Thoracic aorta (tissue), 2 donors: ENCODE data around the gene RPUSD3. TPM values are rescaled to one million over a fixed set of nuclear protein-coding genes. Genes with fewer than 3 reads are reported as not detected.

Experiments used
- ATAC-seq: fragments of 150-250 bp; one replicate; pipeline ENCODE4 v1.8.0; 2017; ENCODE audit warnings: low read depth; ENCODE audit not compliant: insufficient number of reproducible peaks, low FRiP score
- DNase-seq: peaks from one replicate; pipeline ENCODE4 v3.0.0-alpha.2; 2020; ENCODE audit warnings: low spot score
- H3K27ac ChIP-seq, 2 donors: fragments of 200-600 bp; sonication (generic); 1 replicate in 1 of 2; 2 replicates in 1 of 2; pipeline ENCODE4 v1.5.1; 2016; ENCODE audit warnings: mild to moderate bottlenecking in 2 of 2, moderate library complexity in 2 of 2
- H3K27me3 ChIP-seq: fragments of 200-600 bp; sonication (generic); replicated peaks from 2 replicates; pipeline ENCODE4 v1.6.0; 2016; ENCODE audit warnings: mild to moderate bottlenecking; ENCODE audit not compliant: insufficient read depth
- H3K36me3 ChIP-seq: fragments of 200-600 bp; sonication (generic); one replicate; pipeline ENCODE4 v1.5.1; 2016
- H3K4me1 ChIP-seq, 2 donors: fragments of 200-600 bp; sonication (generic); 1 replicate in 1 of 2; 2 replicates in 1 of 2; pipeline versions ENCODE4 v1.5.1 to v1.6.0; 2016; ENCODE audit warnings: low read depth in 2 of 2, mild to moderate bottlenecking in 1 of 2; ENCODE audit not compliant: control insufficient read depth in 1 of 2
- H3K4me3 ChIP-seq: fragments of 200-600 bp; sonication (generic); 2 replicates; pipeline ENCODE4 v1.5.1; 2016; ENCODE audit warnings: mild to moderate bottlenecking
- H3K9me3 ChIP-seq: fragments of 200-600 bp; sonication (generic); 2 replicates; pipeline ENCODE4 v1.5.1; 2016
- CTCF ChIP-seq: fragments of 200-600 bp; sonication (generic); IDR thresholded peaks from one replicate; pipeline ENCODE4 v1.5.1; 2019; ENCODE audit warnings: antibody characterized with exemption
- total RNA-seq, 2 donors: library from RNA; depleted of rRNA; stranded (reverse); fragments of >200 nt; gene quantifications; one replicate each; pipeline versions ENCODE4 v1.1.0 to v1.2.3, GENCODE V29; 2016

RPUSD3 gene
- total RNA-seq, 2 donors from 2014 or later: 24.5 to 41.3 TPM

- Histone ChIP-seq H3K4me1 (peaks cover 8 to 10% of the 10 kb centered on the region in 2 donors), H3K9me3 (no peaks in the 10 kb centered on the region), H3K27ac (no peak overlapping the region), H3K36me3 (peaks cover 6% of the 10 kb centered on the region), H3K27me3 (no peaks in the 10 kb centered on the region), H3K4me3 (no peak overlapping the region)
- DNase-seq (no peak), ATAC-seq (no peak)
- TF ChIP-seq CTCF: no peak
These were observed 44.7 kb upstream of the RPUSD3 start for GRCh38 chr3:9888540-9888939.

- Histone ChIP-seq H3K4me3 (no peak overlapping the region), H3K9me3 (no peaks in the 10 kb centered on the region), H3K27me3 (no peaks in the 10 kb centered on the region), H3K4me1 (peaks cover 8 to 10% of the 10 kb centered on the region in 2 donors), H3K36me3 (no peaks in the 10 kb centered on the region), H3K27ac (no peak overlapping the region)
- DNase-seq (no peak), ATAC-seq (no peak)
- no peak for TF ChIP-seq CTCF
These were observed 43.7 kb upstream of the RPUSD3 start for GRCh38 chr3:9887480-9887879.

- no peak overlapping the region for H3K27ac ChIP-seq
- no peak for ATAC-seq
- no peak for DNase-seq
- H3K4me3 ChIP-seq: no peak overlapping the region
- peaks cover 4 to 7% of the 10 kb centered on the region in 2 donors for H3K4me1 ChIP-seq
- H3K27me3 ChIP-seq: no peaks in the 10 kb centered on the region
- no peak for TF ChIP-seq CTCF
- H3K36me3 ChIP-seq: no peaks in the 10 kb centered on the region
- H3K9me3 ChIP-seq: no peaks in the 10 kb centered on the region
These were observed 42.5 kb upstream of the RPUSD3 start for GRCh38 chr3:9886328-9886727.

GRCh38 chr3:9884555-9885165, 40.9 kb upstream of the RPUSD3 start:
- Histone ChIP-seq H3K36me3 (no peaks in the 10 kb centered on the region), H3K9me3 (no peaks in the 10 kb centered on the region), H3K4me1 (no peaks in the 10 kb centered on the region), H3K27me3 (no peaks in the 10 kb centered on the region), H3K27ac (no peak overlapping the region), H3K4me3 (no peak overlapping the region)
- DNase-seq: no peak
- no peak for TF ChIP-seq CTCF
- no peak for ATAC-seq

- Histone ChIP-seq H3K4me1 (no peaks in the 10 kb centered on the region), H3K27ac (no peak overlapping the region), H3K4me3 (no peak overlapping the region), H3K36me3 (no peaks in the 10 kb centered on the region), H3K9me3 (no peaks in the 10 kb centered on the region), H3K27me3 (no peaks in the 10 kb centered on the region)
- TF ChIP-seq CTCF: no peak
- ATAC-seq (no peak), DNase-seq (no peak)
These were observed 40.1 kb upstream of the RPUSD3 start for GRCh38 chr3:9883706-9884554.
